Measurements from ENCODE around the gene CCT8. TPM values are rescaled to one million over a fixed set of nuclear protein-coding genes. Genes with fewer than 3 reads are reported as not detected.

The CCT8 gene
- total RNA-seq, 1 experiment from 2014 or later = 335 TPM

GRCh38 chr21:29022166-29022565, 51.3 kb downstream of the CCT8 start:
- ATAC-seq (no peak), DNase-seq (ENCODE audit: low spot score) (no peak)
- H3K4me3 Mint-ChIP-seq = no peak overlapping the region
- H3K9me3 Mint-ChIP-seq = no peaks in the 10 kb centered on the region
- H3K27me3 Mint-ChIP-seq (ENCODE audit: low read depth) = no peaks in the 10 kb centered on the region
- H3K36me3 Mint-ChIP-seq = no peaks in the 10 kb centered on the region
- ChIA-PET POLR2A (interaction anchor here (0.6 to 1.4 kb wide), 2 partner anchors 20 to 76 kb away, joined by 4 to 5 read pairs; no protein-coding TSS in a partner anchor), CTCF (no interaction called here)
- no peak overlapping the region for H3K27ac Mint-ChIP-seq
- TF ChIP-seq KAT7 (CRISPR knock-in tag; IDR thresholded peaks at IDR 0.05; ENCODE audit: borderline replicate concordance) (no peak), HMGA2 (CRISPR knock-in tag; IDR thresholded peaks at IDR 0.05) (no peak), USF1 (CRISPR knock-in tag; IDR thresholded peaks at IDR 0.05) (no peak), SMAD4 (CRISPR knock-in tag; IDR thresholded peaks at IDR 0.05) (no peak), ESRRA (CRISPR knock-in tag; IDR thresholded peaks at IDR 0.05; ENCODE audit: borderline replicate concordance) (no peak), JAZF1 (CRISPR knock-in tag; IDR thresholded peaks at IDR 0.05) (no peak), CBFB (CRISPR knock-in tag; IDR thresholded peaks at IDR 0.05; ENCODE audit: low read depth) (no peak), GABPB1 (CRISPR knock-in tag; IDR thresholded peaks at IDR 0.05) (no peak), HMGXB4 (CRISPR knock-in tag; IDR thresholded peaks at IDR 0.05) (no peak), RELA (CRISPR knock-in tag; IDR thresholded peaks at IDR 0.05; ENCODE audit: borderline replicate concordance) (no peak), EMX1 (CRISPR knock-in tag; IDR thresholded peaks at IDR 0.05) (no peak)
- peaks cover 28% of the 10 kb centered on the region for H3K4me1 Mint-ChIP-seq

GRCh38 chr21:29018540-29018939, 54.9 kb downstream of the CCT8 start:
- peaks cover 13% of the 10 kb centered on the region for H3K4me1 Mint-ChIP-seq
- ATAC-seq (peak; percentile 16), DNase-seq (ENCODE audit: low spot score) (no peak)
- H3K27ac Mint-ChIP-seq = peak overlapping the region; percentile 82
- peak overlapping the region; percentile 89 for H3K4me3 Mint-ChIP-seq
- TF ChIP-seq ERG (CRISPR knock-in tag; IDR thresholded peaks at IDR 0.05) (no peak), ATF2 (CRISPR knock-in tag; IDR thresholded peaks at IDR 0.05; ENCODE audit: borderline replicate concordance, low read depth) (no peak), MXD4 (CRISPR knock-in tag; IDR thresholded peaks at IDR 0.05; ENCODE audit: borderline replicate concordance) (no peak), NR1H2 (CRISPR knock-in tag; IDR thresholded peaks at IDR 0.05) (no peak), USF2 (CRISPR knock-in tag; IDR thresholded peaks at IDR 0.05) (no peak), CDX4 (CRISPR knock-in tag; IDR thresholded peaks at IDR 0.05; ENCODE audit: borderline replicate concordance) (no peak), ZMAT4 (CRISPR knock-in tag; IDR thresholded peaks at IDR 0.05) (no peak), PRDM15 (CRISPR knock-in tag; IDR thresholded peaks at IDR 0.05) (no peak), ATF3 (CRISPR knock-in tag; conservative IDR thresholded peaks at IDR 0.05) (no peak), GRHL2 (CRISPR knock-in tag; IDR thresholded peaks at IDR 0.05; ENCODE audit: insufficient replicate concordance, severe bottlenecking) (no peak)
- ChIA-PET POLR2A (interaction anchor here (1.1 to 1.8 kb wide), 2 partner anchors 16 to 26 kb away, joined by 5 to 22 read pairs; partner anchors contain the start of gene LTN1), CTCF (no interaction called here)
- H3K9me3 Mint-ChIP-seq = no peaks in the 10 kb centered on the region
- H3K27me3 Mint-ChIP-seq (ENCODE audit: low read depth) = no peaks in the 10 kb centered on the region
- no peaks in the 10 kb centered on the region for H3K36me3 Mint-ChIP-seq

Measured in WTC11 (cell line).